SK-N-SH (cell line): Measurements from ENCODE around the gene CYTH3. TPM values are rescaled to one million over a fixed set of nuclear protein-coding genes. Genes with fewer than 3 reads are reported as not detected.

ENCODE experiments used
- CTCF ChIA-PET: fragments of 300-600, 350-600 bp; formaldehyde crosslinking; extraction: SDS; loops from one replicate; lab custom pipeline; 2021; lab: Yijun Ruan, JAX
- POLR2A ChIA-PET: fragments of 350-600 bp; sonication (Branson Sonifier 250); formaldehyde crosslinking; extraction: SDS; loops from one replicate; lab custom pipeline; 2020; ENCODE audit warnings: antibody characterized with exemption, inconsistent platforms; lab: Yijun Ruan, JAX
- DNase-seq: peaks from one replicate; pipeline ENCODE4 v3.0.0; 2012
- H2AFZ ChIP-seq: fragments of 200-600 bp; sonication (generic); 2 replicates; pipeline ENCODE4 v1.8.1; 2016; ENCODE audit warnings: antibody characterized with exemption, mild to moderate bottlenecking, low read depth
- H3F3A ChIP-seq: fragments of 200-600 bp; sonication (generic); replicated peaks from 2 replicates; pipeline ENCODE3; 2016; ENCODE audit warnings: antibody characterized with exemption, mild to moderate bottlenecking; ENCODE audit not compliant: insufficient read depth
- H3K27ac ChIP-seq, 2 experiments: fragments of 200-500 bp in 1 of 2; fragments of 200-600 bp in 1 of 2; sonication (Bioruptor generic) in 1 of 2; sonication (generic), shearing (Covaris generic) in 1 of 2; 2 replicates each; pipeline versions ENCODE4 v1.5.1 to v1.6.1; 2014 to 2016; ENCODE audit warnings: low read depth in 2 of 2, inconsistent platforms in 1 of 2, low read length in 1 of 2, mild to moderate bottlenecking in 1 of 2, mixed read lengths in 1 of 2
- H3K27me3 ChIP-seq: fragments of 200-600 bp; sonication (generic), shearing (Covaris generic); 2 replicates; pipeline ENCODE4 v1.6.1; 2016; ENCODE audit warnings: mixed run types; ENCODE audit not compliant: insufficient read depth
- H3K36me3 ChIP-seq, 2 experiments: fragments of 200-500 bp in 1 of 2; fragments of 200-600 bp in 1 of 2; sonication (Bioruptor generic) in 1 of 2; sonication (generic) in 1 of 2; replicated peaks in 1 of 2; 2 replicates each; pipeline versions ENCODE3 to v1.5.1; 2014 to 2016; ENCODE audit warnings: low read length in 1 of 2, mild to moderate bottlenecking in 1 of 2; ENCODE audit not compliant: insufficient read depth in 2 of 2, control insufficient read depth in 1 of 2
- H3K4me1 ChIP-seq, 2 experiments: fragments of 200-500 bp in 1 of 2; fragments of 200-600 bp in 1 of 2; sonication (Bioruptor generic) in 1 of 2; sonication (generic), shearing (Covaris generic) in 1 of 2; 2 replicates each; pipeline versions ENCODE4 v1.5.1 to v1.6.1; 2014 to 2016; ENCODE audit warnings: low read depth in 1 of 2, low read length in 1 of 2, mixed run types in 1 of 2; ENCODE audit not compliant: insufficient read depth in 2 of 2, control insufficient read depth in 1 of 2
- H3K4me2 ChIP-seq: fragments of 200-600 bp; sonication (generic), shearing (Covaris generic); 2 replicates; pipeline ENCODE4 v1.6.1; 2017; ENCODE audit warnings: mixed run types
- H3K4me3 ChIP-seq, 2 experiments: fragments of 200-500 bp in 1 of 2; fragments of 200-600 bp in 1 of 2; sonication (Bioruptor generic) in 1 of 2; sonication (generic), shearing (Covaris generic) in 1 of 2; 2 replicates each; pipeline versions ENCODE4 v1.5.1 to v1.8.1; 2014 to 2016; ENCODE audit warnings: low read depth in 2 of 2, inconsistent platforms in 1 of 2, low read length in 1 of 2, mild to moderate bottlenecking in 1 of 2, mixed read lengths in 1 of 2, moderate library complexity in 1 of 2
- H3K79me2 ChIP-seq: fragments of 200-600 bp; sonication (generic); 2 replicates; pipeline ENCODE4 v1.8.1; 2017; ENCODE audit warnings: mild to moderate bottlenecking; ENCODE audit not compliant: insufficient read depth
- H3K9ac ChIP-seq: fragments of 200-600 bp; sonication (generic); 2 replicates; pipeline ENCODE4 v1.6.1; 2017; ENCODE audit warnings: mixed run types
- H3K9me2 ChIP-seq: fragments of 200-600 bp; sonication (generic); 2 replicates; pipeline ENCODE4 v1.6.1; 2017; ENCODE audit warnings: mixed run types
- H3K9me3 ChIP-seq: fragments of 200-600 bp; sonication (generic); 2 replicates; pipeline ENCODE4 v1.6.1; 2017; ENCODE audit warnings: mixed run types, mild to moderate bottlenecking, moderate library complexity
- H4K20me1 ChIP-seq: fragments of 200-600 bp; sonication (generic); 2 replicates; pipeline ENCODE4 v1.6.1; 2017; ENCODE audit warnings: mild to moderate bottlenecking, mixed run types; ENCODE audit not compliant: insufficient read depth
- ELF1 ChIP-seq: IDR thresholded peaks from 2 replicates; pipeline ENCODE4 v1.4.0; 2012
- EZH2phosphoT487 ChIP-seq: fragments of 200-600 bp; sonication (generic); IDR thresholded peaks from 2 replicates; pipeline ENCODE4 v1.6.1; 2017; ENCODE audit warnings: low read depth, mixed run types, mild to moderate bottlenecking, antibody characterized with exemption, moderate library complexity, borderline replicate concordance
- FOSL2 ChIP-seq: IDR thresholded peaks from 2 replicates; pipeline ENCODE4 v1.4.0; 2012; ENCODE audit warnings: low read depth, mild to moderate bottlenecking, moderate library complexity, borderline replicate concordance
- FOXJ3 ChIP-seq: sonication (generic); formaldehyde crosslinking; IDR thresholded peaks from 2 replicates; pipeline ENCODE4 v1.5.1; 2020; ENCODE audit warnings: mild to moderate bottlenecking, missing genetic modification reagents
- JUND ChIP-seq: IDR thresholded peaks from 2 replicates; pipeline ENCODE4 v1.4.0; 2012
- MEF2A ChIP-seq: IDR thresholded peaks from 2 replicates; pipeline ENCODE4 v1.4.0; 2012; ENCODE audit warnings: low read depth, borderline replicate concordance
- MXI1 ChIP-seq: IDR thresholded peaks from 2 replicates; pipeline ENCODE4 v1.6.1; 2012; ENCODE audit warnings: mild to moderate bottlenecking, low read depth, low read length, improper control_type of control experiment
- NFIC ChIP-seq: IDR thresholded peaks from 2 replicates; pipeline ENCODE4 v1.4.0; 2012; ENCODE audit warnings: borderline replicate concordance
- NRF1 ChIP-seq: IDR thresholded peaks from 2 replicates; pipeline ENCODE4 v1.6.1; 2012; ENCODE audit warnings: low read depth, mild to moderate bottlenecking, low read length
- POLR2AphosphoS5 ChIP-seq: IDR thresholded peaks from 2 replicates; pipeline ENCODE4 v1.6.1; 2012; ENCODE audit warnings: low read depth, low read length
- RCOR1 ChIP-seq: fragments of 150-350 bp; IDR thresholded peaks from 2 replicates; pipeline ENCODE4 v1.6.1; 2017; ENCODE audit warnings: antibody characterized with exemption, low read length
- TAF1 ChIP-seq: IDR thresholded peaks from 2 replicates; pipeline ENCODE4 v1.6.1; 2012; ENCODE audit warnings: low read depth, mild to moderate bottlenecking, low read length, moderate library complexity, borderline replicate concordance
- TEAD4 ChIP-seq: IDR thresholded peaks from 2 replicates; pipeline ENCODE4 v1.4.0; 2012; ENCODE audit warnings: mild to moderate bottlenecking, borderline replicate concordance; ENCODE audit not compliant: insufficient read depth
- USF2 ChIP-seq: fragments of 150-350 bp; IDR thresholded peaks from 2 replicates; pipeline ENCODE4 v1.6.1; 2017; ENCODE audit warnings: antibody characterized with exemption, low read length, low read depth, borderline replicate concordance
- ZBTB33 ChIP-seq: IDR thresholded peaks from 2 replicates; pipeline ENCODE4 v1.4.0; 2012; ENCODE audit warnings: low read depth, borderline replicate concordance
- WGBS: methylation state at CpG from one replicate; pipeline ENCODE4 v1.1.6; 2017; ENCODE audit warnings: low lambda C conversion rate; 5-methylcytosine and 5-hydroxymethylcytosine counted together
- polyA plus RNA-seq, 3 experiments: library from polyadenylated mRNA; depleted of rRNA; stranded (reverse); fragments of >200 nt; gene quantifications; 2 replicates each; pipeline ENCODE4 v1.2.3, GENCODE V29; 2012
- TF ChIP-seq, protein P1 (sequence below): fragments of 150-350 bp; IDR thresholded peaks from 2 replicates; pipeline ENCODE4 v1.6.1; 2016; ENCODE audit warnings: mild to moderate bottlenecking, low read depth, low read length
- TF ChIP-seq, protein P2 (sequence below): IDR thresholded peaks from 2 replicates; pipeline ENCODE4 v1.4.0; 2012; ENCODE audit warnings: low read depth
- TF ChIP-seq, protein P3 (sequence below): IDR thresholded peaks from 2 replicates; pipeline ENCODE4 v1.6.1; 2012; ENCODE audit warnings: mild to moderate bottlenecking, low read depth, low read length, moderate library complexity

Gene CYTH3
- polyA plus RNA-seq, 1 of the 3 experiments (the other 2 are of a cell fraction), result 55.1 TPM

DNA sequence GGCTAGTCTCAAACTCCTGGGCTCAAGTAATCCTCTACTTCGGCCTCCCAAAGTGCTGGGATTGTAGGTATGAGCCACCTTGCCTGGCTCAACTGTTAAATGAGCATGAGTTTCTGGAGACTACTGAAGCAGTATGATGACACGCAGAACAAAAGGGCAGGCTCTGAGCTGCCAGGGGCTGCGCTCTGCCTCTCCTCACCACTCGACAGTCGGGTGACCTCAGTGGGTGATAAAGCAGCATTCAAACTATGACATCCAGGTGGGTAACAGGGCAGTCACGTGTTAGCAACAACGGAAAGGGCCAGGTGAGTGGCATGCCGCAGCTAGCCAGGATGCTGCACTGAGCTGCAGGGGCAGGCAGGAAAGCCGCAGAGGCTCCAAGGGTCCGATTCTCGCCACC lies 71.5 kb downstream of the CYTH3 start:
- ChIA-PET POLR2A (no interaction called here), CTCF (interaction anchor here (0.9 to 1.0 kb wide), 2 partner anchors 38 to 41 kb away, joined by 3 read pairs; no protein-coding TSS in a partner anchor)
- no peak overlapping the region for H2AFZ ChIP-seq
- peaks cover 1 to 6% of the 10 kb centered on the region in 2 experiments for H3K4me1 ChIP-seq
- peaks cover 98% of the 10 kb centered on the region for H3K79me2 ChIP-seq
- H3K9me3 ChIP-seq, result no peaks in the 10 kb centered on the region
- H3K4me3 ChIP-seq, result no peak overlapping the region
- H3K9ac ChIP-seq, result no peak overlapping the region
- H3K27ac ChIP-seq, result no peak overlapping the region
- WGBS, result 94% methylated on average over 11 of the region's 11 CpGs
- no peaks in the 10 kb centered on the region for H3K36me3 ChIP-seq
- H3K27me3 ChIP-seq, result no peaks in the 10 kb centered on the region
- TF ChIP-seq, protein P1, sequence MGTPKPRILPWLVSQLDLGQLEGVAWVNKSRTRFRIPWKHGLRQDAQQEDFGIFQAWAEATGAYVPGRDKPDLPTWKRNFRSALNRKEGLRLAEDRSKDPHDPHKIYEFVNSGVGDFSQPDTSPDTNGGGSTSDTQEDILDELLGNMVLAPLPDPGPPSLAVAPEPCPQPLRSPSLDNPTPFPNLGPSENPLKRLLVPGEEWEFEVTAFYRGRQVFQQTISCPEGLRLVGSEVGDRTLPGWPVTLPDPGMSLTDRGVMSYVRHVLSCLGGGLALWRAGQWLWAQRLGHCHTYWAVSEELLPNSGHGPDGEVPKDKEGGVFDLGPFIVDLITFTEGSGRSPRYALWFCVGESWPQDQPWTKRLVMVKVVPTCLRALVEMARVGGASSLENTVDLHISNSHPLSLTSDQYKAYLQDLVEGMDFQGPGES, result no peak
- no peak for TF ChIP-seq MXI1
- TF ChIP-seq RCOR1, result no peak
- TF ChIP-seq, protein P2, sequence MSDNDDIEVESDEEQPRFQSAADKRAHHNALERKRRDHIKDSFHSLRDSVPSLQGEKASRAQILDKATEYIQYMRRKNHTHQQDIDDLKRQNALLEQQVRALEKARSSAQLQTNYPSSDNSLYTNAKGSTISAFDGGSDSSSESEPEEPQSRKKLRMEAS, result no peak
- TF ChIP-seq FOSL2, result no peak
- no peak for TF ChIP-seq TEAD4
- TF ChIP-seq EZH2phosphoT487, result no peak
- TF ChIP-seq TAF1, result no peak
- TF ChIP-seq MEF2A, result no peak
- TF ChIP-seq NFIC, result no peak
- no peak for TF ChIP-seq FOXJ3
- TF ChIP-seq USF2, result no peak
- TF ChIP-seq JUND, result no peak
- no peak for TF ChIP-seq ZBTB33
- no peak for TF ChIP-seq NRF1
- no peak for TF ChIP-seq POLR2AphosphoS5
- no peak for TF ChIP-seq ELF1
- TF ChIP-seq, protein P3, sequence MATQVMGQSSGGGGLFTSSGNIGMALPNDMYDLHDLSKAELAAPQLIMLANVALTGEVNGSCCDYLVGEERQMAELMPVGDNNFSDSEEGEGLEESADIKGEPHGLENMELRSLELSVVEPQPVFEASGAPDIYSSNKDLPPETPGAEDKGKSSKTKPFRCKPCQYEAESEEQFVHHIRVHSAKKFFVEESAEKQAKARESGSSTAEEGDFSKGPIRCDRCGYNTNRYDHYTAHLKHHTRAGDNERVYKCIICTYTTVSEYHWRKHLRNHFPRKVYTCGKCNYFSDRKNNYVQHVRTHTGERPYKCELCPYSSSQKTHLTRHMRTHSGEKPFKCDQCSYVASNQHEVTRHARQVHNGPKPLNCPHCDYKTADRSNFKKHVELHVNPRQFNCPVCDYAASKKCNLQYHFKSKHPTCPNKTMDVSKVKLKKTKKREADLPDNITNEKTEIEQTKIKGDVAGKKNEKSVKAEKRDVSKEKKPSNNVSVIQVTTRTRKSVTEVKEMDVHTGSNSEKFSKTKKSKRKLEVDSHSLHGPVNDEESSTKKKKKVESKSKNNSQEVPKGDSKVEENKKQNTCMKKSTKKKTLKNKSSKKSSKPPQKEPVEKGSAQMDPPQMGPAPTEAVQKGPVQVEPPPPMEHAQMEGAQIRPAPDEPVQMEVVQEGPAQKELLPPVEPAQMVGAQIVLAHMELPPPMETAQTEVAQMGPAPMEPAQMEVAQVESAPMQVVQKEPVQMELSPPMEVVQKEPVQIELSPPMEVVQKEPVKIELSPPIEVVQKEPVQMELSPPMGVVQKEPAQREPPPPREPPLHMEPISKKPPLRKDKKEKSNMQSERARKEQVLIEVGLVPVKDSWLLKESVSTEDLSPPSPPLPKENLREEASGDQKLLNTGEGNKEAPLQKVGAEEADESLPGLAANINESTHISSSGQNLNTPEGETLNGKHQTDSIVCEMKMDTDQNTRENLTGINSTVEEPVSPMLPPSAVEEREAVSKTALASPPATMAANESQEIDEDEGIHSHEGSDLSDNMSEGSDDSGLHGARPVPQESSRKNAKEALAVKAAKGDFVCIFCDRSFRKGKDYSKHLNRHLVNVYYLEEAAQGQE, result no peak
- H3F3A ChIP-seq, result peaks cover 2% of the 10 kb centered on the region
- H3K4me2 ChIP-seq, result no peak overlapping the region
- DNase-seq, result no peak
- H4K20me1 ChIP-seq, result peaks cover 10% of the 10 kb centered on the region
- no peaks in the 10 kb centered on the region for H3K9me2 ChIP-seq
